Activated CD8-positive, alpha-beta memory T cell treated with anti-CD3 and anti-CD28 coated beads, Interleukin-2, amount 50 U/mL, for 1 hour (primary cell): Measurements from ENCODE around the gene NPBWR2.
"Not testable (repeated sequence)": the region's sequence is repeated elsewhere in the genome, so short reads cannot be mapped to it uniquely, and the experiment has no call there.

Experiments
- DNase-seq: peaks from one replicate; pipeline ENCODE4 v3.0.0-alpha.2; 2020; ENCODE audit errors: extremely low read depth

Gene NPBWR2

DNA sequence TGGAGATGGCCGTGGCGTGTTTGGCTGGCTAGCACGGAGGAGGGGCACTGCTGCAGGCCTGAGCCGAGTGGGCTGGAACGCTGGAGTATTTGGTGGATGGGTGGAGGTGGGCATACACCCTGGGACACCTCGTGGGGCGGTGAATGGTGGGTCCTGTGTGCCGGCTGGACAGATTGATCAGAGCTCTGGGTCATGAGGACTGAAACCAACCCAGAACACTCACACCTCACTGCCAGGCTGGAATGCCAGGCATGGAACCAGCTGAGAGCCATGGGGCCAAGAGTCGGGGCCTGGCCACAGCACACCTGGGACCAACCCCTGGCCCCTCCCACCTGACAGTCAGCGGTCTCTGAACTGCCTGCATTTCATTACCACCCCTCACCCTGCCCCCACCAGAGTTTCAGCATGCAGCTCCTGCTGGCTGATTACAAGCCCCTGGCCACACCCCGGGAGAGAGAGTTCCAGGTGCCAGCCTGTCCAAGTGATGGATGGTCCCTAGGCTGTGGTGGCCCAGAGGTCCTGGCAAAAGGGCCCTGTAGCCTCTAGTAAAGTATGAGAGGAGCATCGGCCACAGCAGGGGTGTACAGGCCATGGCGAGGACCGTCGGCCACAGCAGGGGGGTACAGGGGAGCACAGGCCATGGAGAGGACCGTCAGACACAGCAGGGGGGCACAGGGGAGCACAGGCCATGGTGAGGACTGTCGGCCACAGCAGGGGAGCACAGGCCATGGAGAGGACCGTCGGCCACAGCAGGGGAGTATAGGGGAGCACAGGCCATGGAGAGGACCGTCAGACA lies 3.3 kb downstream of the NPBWR2 start:
- no peak for DNase-seq

DNA sequence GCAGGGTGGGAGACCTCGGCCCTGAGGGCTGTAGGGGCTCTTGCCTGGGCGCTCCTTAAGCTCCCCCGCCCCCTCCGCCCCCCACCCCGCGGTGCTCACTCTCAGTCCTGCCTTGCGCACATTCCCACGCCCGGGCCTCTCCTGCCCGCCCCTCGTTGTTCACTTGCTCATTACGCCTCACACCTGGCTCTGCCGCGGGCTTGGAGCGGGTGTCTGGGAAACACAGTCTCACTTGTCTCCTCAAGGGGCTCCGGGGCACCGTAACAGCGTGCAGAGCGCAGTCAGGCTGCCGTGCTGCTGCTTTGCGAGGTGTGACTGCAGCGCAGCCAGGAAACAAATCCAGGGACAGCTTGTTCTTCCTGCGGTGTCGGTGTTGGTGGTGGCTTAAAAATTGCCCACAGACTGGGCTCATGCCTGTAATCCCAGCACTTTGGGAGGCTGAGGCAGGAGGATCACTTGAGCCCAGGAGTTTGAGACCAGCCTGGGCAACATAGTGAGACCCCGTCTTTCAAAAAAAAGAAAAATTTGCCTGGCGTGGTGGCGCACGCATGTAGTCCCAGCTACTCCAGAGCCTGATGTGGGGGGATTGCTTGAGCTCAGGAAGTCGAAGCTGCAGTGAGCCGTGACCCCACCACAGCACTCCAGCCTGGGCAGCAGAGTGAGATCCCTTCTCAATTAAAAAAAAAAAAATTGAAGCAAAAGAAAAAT lies 4.6 kb downstream of the NPBWR2 start:
- no peak for DNase-seq

DNA sequence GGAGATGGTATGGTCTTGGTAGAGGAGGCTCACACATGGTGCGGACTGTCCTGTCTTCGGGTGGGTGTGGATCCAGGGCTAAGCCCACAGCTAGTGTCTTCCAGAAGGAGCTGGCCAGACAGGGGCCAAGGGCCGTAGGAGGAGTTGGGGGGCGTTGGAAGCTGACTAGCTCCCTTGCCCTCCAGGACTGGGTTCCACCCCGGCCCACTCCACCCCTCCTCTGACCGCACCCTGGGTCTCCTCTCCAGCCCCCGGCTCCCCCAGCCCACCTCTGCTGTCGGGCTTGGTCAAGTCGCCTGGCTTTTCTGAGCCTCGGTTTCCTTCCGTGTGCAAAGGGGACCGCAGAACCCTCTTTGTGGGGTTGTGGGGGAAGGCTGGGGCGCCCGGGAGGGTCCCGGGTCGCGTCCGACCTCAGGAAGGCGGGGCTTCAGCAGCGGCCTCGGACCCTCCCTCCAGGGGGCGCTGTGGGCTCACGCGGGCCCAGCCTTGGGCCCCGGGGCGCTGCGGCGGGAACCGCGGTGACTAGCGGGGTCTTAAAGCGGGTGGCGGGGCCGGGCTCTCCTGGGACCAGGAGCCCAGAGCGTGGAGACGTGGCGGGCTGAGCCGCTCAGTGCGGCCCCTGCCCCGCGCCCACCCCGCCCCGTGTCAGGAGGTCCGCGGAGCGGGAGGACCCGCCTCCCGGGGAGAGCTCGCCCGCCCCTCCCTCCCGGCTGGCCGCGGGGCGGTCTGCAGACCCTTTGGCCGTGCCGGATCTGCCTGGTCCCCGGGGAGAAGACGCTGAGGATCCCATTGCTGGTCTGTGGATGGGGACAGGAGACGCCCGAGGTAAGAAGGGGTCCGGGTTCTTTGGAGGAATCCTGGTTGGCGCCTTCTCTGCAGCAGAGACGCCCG lies 5.4 kb downstream of the NPBWR2 start:
- DNase-seq, result no peak

DNA sequence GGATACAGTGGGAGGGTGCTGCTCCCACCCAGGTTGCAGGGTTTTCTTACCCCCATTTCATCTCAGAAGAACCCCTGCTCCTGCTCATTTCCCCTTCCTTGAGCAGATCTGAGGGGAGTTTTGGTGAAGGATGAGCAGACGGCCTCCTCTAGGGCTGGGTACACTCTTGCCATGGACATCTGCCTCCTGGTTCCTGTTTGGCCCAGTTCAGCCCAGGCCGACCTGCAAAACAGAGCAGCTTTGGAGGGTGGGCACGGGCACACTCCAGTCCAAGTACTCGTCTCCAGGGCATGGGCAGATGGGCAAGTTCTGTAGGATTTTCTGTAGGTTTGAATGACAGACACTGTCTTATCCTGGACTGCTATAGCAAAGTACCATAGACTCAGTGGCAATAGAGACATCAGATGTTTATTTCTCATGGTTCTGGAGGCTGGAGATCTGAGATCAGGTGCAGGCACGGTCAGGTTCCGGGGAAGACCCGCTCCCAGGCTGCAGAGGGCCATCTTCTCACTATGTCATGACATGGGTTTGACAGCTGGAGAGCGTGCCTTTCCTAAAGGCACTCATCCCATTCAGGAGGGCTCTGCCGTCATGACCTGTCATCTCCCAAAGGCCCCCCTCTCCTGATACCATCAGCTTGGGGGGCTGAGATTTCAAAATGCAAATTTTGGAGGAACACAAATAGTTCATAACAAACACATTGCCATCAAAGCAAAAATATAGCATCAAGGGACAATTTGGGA lies 6.2 kb downstream of the NPBWR2 start:
- DNase-seq, result no peak

DNA sequence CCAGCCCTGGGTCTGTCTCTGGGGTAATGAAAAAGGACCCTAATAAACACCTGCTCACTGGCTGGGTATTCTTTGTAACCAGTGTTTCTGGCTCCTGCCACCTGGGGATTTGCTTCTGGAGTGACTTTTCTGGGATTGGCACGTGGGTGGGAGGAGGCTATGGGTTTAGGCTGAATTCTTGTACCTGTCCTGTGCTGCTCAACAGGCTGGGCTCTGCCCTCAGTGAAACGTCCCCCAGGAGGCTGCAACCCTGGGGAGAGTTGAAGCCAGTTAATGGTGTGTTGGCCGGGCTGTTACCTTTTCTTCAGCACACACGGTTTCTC lies 6.8 kb downstream of the NPBWR2 start:
- no peak for DNase-seq

DNA sequence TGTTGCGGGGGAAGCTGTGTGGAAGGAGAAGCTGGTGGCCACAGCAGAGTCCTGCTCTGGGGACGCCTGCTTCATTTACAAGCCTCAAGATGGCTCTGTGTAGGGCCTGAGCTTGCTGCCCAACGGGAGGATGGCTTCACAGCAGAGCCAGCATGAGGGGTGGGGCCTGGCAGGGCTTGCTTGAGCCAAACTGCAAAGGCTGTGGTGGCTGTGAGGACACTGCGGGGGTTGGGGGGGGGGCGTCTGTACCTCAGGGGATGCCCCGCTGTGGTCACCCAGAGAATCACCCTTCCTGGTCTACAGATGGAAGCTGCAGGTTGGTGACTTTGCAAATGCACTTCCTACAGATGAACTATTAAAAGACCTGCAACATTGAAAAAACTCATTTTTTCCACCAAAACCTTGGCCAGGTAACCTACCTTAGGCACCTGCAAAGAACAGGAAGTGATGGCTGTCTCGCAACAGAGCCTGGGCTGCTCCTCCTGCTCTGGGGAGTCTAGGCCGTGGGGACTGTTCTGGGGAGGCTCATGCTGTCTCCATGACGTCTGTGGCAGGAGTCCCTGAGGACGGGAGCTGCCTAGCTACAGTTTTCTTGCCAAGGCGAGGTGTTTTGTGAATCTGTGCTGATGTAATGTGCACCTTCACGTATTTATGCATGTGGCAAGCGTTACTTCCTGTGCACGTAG lies 7.3 kb downstream of the NPBWR2 start:
- DNase-seq, result no peak

DNA sequence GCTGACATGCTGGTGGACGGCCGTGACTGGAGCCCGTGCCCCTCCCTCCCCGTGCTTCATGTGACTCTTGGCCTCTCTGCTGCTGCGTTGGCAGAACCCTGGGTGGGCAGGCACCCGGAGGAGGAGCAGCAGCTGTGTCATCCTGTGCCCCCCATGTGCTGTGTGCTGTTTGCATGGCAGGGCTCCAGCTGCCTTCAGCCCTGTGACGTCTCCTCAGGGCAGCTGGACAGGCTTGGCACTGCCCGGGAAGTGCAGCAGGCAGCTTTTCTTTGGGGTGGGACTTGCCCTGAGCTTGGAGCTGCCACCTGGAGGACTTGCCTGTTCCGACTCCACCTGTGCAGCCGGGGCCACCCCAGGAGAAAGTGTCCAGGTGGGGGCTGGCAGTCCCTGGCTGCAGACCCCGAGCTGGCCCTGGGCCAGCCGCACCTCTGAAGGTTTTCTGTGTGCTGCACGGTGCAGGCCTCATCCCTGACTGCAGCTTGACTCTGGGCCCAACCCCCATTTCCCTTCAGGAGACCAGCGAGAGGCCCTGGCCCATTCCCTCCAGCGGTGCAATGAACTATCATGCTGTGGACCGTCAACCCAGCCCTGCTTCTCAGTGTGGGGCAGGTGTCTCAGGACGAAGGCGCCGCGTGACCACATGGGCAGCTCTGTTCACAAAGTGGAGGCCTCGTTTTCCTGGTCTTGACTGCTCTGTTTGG lies 8.1 kb downstream of the NPBWR2 start:
- no peak for DNase-seq

DNA sequence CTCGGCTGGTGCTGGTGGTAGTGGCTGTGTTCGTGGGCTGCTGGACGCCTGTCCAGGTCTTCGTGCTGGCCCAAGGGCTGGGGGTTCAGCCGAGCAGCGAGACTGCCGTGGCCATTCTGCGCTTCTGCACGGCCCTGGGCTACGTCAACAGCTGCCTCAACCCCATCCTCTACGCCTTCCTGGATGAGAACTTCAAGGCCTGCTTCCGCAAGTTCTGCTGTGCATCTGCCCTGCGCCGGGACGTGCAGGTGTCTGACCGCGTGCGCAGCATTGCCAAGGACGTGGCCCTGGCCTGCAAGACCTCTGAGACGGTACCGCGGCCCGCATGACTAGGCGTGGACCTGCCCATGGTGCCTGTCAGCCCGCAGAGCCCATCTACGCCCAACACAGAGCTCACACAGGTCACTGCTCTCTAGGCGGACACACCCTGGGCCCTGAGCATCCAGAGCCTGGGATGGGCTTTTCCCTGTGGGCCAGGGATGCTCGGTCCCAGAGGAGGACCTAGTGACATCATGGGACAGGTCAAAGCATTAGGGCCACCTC lies 8.8 kb downstream of the NPBWR2 start:
- no peak for DNase-seq

DNA sequence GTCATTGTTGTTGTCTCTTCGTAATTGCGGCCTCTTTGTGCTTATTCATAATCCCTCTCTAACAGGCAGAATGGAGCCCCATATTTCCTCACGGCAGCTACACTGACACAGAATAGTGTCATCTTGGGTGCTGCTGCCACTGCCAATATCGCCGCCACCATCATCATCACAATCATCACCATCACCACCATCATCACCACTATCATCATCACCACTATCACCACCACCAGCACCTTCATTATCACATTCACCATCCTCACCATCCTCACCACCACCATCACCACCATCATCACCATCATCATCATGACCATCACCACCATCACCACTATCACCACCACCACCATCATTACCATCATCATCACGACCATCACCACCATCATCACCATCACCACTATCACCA lies 10.8 kb downstream of the NPBWR2 start:
- no peak for DNase-seq

DNA sequence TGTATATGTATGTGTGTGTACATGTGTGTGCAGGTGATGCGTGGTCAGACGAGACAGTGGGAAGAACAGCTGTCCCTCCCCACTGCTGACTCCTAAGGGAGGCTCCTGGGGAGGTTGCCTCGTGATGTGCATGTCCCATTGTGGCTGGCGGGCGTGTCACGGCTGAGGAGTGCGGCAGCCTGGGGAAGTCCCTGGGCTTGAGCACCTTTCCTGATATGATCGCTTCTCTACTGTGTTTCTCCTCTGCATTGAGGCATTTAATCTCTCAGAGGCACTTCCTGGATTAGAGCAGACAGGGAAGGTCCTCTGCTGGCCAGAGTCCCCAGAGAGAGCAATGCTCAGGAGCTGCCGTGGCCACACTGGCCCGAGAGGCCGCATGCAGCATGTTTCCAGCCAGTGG lies 11.4 kb downstream of the NPBWR2 start:
- DNase-seq, result no peak

DNA sequence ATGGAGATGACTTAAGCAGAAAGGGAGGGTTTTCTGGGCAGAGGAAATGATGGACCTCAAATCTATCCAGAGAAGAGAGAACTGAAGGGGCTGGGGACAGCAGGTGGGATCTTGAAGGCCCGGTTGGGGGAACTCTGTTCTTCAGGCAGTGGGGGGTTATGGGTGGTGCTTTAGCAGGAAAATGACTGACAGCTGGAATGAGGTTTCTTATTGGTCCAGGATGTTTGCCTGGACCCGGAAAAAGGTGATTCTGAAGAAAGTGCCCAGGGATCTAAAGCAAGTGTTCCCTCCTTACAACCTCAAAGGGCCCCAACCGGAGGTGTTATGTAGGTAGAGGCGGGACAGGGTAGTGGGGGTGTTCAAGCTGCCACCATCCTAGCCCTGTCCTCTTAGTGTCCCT lies 11.9 kb downstream of the NPBWR2 start:
- DNase-seq, result no peak

DNA sequence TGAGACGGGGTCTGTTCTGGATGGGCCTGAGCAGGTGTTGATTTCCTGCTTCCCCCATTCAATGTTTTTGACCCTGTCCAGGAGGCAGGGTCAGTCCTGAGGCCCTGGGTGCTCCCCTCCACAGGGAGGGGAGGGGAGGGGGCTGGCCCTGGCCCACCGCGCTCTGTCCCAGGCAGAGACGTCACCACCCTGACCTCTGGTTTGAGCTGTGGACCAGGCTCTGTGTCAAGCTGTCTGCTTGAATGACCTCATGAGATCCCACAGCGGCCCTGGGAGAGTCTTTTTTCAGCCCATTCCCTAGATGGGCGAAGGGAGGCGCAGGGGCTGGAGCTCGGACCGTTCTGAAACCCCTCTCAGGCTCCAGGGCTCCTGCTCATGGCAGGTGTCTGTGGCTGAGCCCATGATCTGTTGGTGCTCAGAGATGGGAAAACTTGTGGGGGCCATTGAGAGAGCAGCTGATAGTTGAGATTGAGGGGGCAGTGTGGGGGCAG lies 14.3 kb downstream of the NPBWR2 start:
- no peak for DNase-seq

DNA sequence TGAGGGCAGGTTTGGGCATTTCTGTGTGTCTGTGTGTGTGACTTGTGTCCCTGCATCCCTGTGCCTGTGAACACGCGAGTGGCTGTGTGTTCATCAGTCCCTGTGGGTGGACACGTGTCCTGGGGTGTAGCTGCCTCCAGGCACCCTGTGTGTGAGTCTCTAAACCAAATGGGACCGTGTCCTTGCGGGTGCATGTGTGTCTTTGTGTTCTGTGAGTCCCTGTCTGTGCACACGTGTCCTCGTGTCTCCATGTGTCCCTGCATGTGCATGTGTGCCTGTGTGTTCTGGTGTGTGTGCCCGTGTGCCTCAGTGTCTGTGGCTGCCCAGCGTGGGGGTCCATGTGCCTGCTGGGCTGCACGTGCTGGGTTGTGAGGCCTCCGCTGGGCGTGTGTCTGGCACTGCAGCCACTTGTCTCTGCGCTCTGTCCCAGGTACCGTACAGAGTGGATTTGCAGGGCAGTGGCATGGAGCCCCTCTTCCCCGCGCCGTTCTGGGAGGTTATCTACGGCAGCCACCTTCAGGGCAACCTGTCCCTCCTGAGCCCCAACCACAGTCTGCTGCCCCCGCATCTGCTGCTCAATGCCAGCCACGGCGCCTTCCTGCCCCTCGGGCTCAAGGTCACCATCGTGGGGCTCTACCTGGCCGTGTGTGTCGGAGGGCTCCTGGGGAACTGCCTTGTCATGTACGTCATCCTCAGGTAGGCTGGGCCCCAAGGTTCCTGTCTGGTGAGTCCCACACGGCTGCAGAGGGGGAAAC lies 14.9 kb downstream of the NPBWR2 start:
- DNase-seq, result no peak

DNA sequence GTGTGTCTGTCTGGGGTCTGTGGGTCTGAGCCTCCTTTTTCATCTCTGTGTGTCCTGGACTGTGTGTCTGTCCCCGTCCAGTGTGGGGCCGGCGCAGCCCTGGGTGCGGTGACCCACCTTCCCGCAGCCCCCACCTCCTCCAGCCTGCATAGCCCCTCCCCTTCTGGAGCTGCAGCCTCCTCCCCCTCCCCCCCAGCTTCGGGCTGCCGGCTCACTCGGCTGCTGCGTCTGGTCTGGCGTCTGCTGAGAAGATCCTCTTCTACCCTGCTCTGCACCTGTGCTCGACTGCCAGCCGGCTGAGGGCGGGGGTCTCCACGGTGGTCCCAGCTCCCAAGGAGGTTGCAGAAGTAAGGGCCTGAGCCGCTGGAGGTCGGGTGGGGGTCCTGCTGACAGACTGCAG lies 15.6 kb downstream of the NPBWR2 start:
- no peak for DNase-seq

DNA sequence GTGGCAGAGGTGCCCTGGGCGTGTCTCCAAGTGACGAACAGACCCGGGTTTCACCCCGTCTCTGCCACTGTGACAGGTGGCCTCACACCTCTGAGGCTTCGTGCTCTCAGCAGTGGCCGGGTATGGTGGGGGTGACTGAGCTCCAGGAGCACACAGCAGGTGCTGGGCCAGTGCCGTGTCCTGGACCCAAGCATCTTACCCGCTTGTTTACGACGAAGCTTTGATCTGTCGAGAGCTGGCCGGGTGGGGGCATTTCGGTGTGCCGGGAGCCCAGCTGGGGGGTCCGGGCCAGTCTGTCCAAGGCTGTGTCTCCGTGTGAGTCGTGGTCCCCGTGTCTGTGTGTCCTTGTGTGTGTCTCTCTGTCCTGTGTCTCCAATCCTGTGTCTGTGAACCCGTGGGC lies 16.0 kb downstream of the NPBWR2 start:
- DNase-seq, result no peak

DNA sequence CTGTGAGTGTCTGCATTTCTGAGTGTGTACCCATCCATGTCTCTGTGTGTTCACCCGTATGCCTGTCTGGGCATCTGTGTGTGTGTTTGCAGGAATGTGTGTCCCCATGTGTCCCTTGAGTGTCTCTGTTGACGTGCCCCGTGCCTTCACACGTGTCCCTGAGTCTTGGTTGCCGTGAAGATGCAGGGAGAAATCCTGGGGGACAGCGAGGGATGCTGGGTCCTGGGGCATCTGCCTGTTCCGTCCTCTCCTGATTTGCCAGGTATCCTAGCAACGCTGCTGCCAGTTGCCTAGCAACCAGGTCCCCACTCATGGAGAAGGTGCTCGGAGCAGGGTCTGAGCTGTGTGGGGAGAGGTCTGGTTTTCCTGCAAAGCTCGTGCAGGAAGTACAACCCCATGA lies 17.2 kb downstream of the NPBWR2 start:
- no peak for DNase-seq

DNA sequence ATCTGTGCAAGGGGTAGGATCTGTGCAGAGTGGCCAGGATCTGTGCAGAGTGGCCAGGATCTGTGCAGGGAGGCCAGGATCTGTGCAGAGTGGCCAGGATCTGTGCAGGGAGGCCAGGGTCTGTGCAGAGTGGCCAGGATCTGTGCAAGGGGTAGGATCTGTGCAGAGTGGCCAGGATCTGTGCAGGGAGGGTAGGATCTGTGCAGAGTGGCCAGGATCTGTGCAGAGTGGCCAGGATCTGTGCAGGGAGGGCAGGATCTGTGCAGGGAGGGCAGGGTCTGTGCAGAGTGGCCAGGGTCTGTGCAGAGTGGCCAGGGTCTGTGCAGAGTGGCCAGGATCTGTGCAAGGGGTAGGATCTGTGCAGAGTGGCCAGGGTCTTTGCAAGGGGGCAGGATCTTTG lies 18.8 kb downstream of the NPBWR2 start:
- DNase-seq, result not testable (repeated sequence)

DNA sequence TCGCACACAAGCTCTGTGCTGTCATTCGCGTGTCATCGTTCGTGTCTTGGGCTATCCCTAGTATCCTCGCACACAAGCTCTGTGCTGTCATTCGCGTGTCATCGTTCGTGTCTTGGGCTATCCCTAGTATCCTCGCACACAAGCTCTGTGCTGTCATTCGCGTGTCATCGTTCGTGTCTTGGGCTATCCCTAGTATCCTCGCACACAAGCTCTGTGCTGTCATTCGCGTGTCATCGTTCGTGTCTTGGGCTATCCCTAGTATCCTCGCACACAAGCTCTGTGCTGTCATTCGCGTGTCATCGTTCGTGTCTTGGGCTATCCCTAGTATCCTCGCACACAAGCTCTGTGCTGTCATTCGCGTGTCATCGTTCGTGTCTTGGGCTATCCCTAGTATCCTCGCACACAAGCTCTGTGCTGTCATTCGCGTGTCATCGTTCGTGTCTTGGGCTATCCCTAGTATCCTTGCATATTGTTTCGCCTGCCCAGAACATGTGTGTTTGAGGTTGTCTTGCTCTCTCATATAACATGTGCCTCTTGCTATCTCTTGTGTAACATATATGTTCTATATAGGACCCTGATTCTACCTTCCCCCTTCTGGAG lies 20.0 kb downstream of the NPBWR2 start:
- not testable (repeated sequence) for DNase-seq

DNA sequence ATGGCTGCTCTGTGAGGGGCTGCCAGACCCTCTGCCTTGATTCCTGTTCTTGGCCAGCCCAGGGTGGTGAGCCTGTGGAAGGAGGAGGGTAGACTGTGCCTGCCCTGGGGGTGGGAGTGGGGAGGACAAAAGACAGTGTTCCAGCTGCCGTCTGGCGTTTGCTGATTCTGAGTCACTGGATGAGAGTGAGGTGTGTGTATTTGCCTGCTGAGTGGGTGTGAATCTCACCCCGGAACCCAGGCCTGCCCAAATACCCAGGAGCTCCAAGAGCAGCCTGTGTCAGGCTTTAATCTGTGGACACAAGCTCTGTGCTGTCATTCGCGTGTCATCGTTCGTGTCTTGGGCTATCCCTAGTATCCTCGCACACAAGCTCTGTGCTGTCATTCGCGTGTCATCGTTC lies 20.6 kb downstream of the NPBWR2 start:
- DNase-seq, result no peak
